T follicular helper cell (primary cell): ENCODE results near the gene PTPN11.
"Not testable (repeated sequence)": the region's sequence is repeated elsewhere in the genome, so short reads cannot be mapped to it uniquely, and the experiment has no call there.

Experiments used
- DNase-seq: peaks from one replicate; pipeline ENCODE4 v3.0.0-alpha.2; 2020; ENCODE audit warnings: low read depth
- total RNA-seq, 2 experiments: gene quantifications; one replicate each; lab custom pipeline; 2026; lab: John Stamatoyannopoulos, UW

Gene PTPN11
- total RNA-seq, result 154 to 390 reads per million in 2 experiments

DNA sequence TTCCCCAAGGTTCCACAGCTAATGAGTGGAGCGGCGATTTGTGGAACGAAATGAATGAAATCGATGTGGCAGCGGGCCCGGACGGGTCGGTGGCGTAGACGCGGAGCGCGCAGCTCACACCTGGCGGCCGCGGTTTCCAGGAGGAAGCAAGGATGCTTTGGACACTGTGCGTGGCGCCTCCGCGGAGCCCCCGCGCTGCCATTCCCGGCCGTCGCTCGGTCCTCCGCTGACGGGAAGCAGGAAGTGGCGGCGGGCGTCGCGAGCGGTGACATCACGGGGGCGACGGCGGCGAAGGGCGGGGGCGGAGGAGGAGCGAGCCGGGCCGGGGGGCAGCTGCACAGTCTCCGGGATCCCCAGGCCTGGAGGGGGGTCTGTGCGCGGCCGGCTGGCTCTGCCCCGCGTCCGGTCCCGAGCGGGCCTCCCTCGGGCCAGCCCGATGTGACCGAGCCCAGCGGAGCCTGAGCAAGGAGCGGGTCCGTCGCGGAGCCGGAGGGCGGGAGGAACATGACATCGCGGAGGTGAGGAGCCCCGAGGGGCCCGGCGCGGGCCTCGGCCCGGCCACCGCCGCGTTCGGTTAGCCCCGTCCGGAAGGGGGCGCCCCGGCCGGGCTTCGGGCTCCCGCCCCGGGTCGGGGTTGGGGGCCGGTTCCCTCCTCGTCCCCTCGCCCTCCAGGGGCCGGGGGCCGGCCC lies at the start of gene PTPN11:
TSS of gene PTPN11 (plus strand) at position 340 of the 689 bp plus-strand sequence. CDS start at position 505, 165 bp downstream.
- peak; percentile 86 for DNase-seq

DNA sequence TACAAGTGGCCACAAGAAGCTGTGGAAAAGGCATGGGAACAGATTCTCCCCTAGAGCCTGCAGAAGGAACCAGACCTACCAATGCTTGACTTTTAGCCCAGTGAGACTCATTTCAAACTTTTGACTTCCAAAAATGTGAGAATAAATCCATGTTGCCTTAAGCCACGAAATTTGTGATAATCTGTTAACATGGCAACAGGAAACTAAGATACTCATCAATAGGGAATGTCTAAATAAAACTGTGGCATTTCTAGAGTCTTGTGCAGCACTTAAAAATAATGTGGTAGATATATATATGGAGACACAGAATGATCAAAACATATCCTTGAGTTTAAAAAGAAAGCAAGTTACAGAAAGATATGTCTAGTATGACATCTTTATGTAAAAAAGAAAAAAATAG lies 48.5 kb upstream of the PTPN11 start:
- no peak for DNase-seq

- DNase-seq, result no peak
These were observed 47.8 kb upstream of the PTPN11 start for GRCh38 chr12:112370868-112371510.

DNA sequence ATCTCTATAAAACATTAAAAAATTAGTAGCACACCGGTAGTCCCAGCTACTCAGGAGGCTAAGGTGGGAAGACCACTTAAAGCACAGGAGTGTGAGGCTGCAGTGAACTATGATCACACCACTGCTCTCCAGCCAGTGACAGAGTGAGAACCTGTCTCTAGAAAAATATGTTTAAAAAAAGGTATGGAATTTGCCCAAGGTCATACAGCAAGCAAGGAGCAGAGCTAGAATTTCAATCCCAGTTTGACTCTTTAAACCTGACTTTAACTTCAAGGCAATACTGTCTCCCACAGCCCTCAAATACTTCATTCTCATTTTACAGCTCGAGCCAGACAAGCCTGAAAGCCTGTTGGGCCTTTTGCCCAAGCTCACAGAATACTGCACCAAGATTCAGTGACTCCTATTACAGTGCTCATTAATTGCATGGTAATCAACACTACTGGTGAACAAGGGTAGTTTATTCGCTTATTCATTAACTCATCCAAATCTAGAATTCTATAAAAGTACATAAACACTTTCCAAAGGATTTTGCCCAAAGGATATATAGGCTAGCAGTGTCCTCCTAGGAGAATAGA lies 44.5 kb upstream of the PTPN11 start:
- DNase-seq, result no peak

GRCh38 chr12:112375105-112375504 lies 43.6 kb upstream of the PTPN11 start:
- DNase-seq, result no peak

DNA sequence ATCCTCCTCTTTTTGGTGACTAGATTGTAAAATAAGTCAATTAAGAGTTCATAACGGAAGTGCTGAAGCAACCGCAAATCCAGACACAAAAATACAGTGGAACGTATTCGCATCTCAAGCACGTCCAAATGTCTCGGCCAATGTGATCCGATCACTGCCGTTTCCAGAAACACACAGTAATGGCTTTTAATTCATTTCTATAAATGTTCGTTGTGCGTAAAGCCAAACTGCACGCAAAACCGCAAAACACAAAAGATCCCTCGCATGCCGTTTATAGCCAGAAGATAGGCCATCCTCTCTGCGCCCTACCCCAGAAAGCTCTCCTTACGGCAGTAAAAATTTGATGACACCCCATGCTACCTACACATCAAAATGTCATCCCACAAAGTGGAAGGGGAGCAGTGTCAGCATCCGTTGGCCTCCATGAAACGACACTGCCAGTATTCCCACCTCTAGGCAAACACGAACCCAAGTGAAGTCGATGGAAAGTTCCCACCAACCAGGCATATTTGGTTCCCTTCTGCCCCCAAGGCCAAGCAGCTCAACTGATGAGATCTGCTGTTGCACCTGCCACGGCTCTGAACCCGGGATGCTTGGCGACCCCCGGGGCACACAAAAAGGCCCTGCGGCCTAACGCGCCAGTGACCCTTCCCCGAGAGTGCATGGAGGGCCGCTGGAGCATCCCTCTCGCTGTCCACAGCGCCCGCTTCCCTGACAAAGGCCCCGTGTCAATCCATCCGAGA lies 37.9 kb upstream of the PTPN11 start:
- no peak for DNase-seq

DNA sequence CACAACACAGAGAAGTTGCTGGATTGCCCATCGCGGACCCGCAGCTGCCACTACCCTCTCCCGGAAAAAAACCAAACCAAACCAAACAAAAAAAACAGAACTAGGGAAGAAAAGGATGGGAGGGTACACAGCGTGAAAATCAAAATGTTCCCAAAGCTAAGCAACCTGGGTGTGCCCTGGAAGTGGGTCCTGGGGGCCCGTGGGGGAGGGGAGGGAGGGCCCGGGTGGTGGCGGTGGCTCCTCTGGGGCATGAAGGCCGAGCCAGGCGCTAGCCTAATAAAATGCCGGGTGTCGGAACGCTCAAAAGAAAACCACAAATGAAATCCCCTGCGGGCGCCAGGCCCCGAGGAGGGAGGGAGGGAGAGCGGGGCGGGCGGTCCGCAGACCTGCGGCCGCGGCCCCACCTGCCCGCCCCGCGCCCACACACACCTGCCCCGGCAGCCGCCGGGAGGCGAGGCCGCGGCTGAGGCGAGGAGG lies 37.3 kb upstream of the PTPN11 start:
- no peak for DNase-seq

DNA sequence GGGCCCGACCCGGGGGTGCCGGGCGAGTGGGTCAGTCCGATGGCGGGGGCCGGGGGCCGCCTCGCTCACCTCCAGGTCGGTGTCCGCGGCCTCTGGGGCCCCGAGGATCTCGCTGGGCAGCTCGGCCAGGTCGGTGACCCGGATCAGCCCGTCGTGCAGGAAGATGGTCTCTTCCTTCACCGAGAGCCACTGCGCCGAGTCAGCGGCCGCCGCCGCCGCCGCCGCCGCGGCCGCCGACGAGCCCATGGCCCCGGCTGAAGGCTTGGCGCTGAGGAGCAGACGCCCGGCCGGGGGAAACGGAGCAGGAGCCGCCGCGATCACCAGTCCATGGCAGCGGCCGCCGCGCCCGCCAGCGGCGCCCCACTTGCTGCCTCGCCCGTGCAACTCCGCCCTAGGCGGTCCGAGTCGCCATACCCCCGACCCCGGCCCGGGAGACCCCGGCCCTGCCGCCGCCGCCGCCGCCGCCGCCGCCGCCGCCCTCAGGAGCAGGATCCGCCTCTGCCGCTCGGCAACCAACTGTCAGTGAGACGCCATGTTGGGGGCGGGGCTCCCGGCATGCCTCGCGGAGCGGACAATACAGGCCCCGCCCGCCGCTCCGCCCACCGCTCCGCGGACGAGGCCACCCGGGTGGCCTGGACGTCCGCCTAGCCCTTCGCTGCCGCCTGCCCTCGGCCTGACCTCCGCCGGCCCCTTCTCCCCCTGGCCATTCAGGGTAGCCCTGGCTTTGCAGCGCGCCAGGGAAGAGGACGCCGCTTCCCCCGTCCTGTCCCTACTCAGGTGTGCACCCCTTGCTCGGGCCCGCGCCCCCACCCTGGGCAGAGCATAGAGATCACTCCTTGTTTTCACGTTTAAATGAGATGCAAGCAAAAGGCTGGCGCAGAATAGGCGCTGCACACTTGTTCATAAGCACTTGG lies 36.6 kb upstream of the PTPN11 start, which contains the start of gene HECTD4:
TSS of gene HECTD4 (minus strand) at position 549 of the 914 bp plus-strand sequence. CDS start at position 246, 303 bp downstream.
- peak; percentile 90 for DNase-seq

GRCh38 chr12:112382866-112383265 lies 35.9 kb upstream of the PTPN11 start:
- no peak for DNase-seq

GRCh38 chr12:112386726-112387125 lies 32.0 kb upstream of the PTPN11 start:
- no peak for DNase-seq

GRCh38 chr12:112389228-112389627 lies 29.5 kb upstream of the PTPN11 start:
- DNase-seq, result no peak

DNA sequence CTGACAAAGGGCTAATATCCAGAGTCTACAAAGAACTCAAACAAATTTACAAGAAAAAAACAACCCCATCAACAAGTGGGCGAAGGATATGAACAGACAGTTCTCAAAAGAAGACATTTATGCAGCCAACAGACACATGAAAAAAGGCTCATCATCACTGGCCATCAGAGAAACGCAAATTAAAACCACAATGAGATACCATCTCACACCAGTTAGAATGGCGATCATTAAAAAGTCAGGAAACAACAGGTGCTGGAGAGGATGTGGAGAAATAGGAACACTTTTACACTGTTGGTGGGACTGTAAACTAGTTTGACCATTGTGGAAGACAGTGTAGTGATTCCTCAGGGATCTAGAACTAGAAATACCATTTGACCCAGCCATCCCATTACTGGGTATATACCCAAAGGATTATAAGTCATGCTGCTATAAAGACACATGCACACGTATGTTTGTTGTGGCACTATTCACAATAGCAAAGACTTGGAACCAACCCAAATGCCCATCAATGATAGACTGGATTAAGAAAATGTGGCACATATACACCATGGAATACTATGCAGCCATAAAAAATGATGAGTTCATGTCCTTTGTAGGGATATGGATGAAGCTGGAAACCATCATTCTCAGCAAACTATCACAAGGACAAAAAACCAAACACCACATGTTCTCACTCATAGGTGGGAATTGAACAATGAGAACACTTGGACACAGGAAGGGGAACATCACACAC lies 28.7 kb upstream of the PTPN11 start:
- DNase-seq, result not testable (repeated sequence)

GRCh38 chr12:112393328-112393727 lies 25.4 kb upstream of the PTPN11 start:
- DNase-seq, result no peak

GRCh38 chr12:112401054-112401453 lies 17.7 kb upstream of the PTPN11 start:
- no peak for DNase-seq

- no peak for DNase-seq
These were observed 16.7 kb upstream of the PTPN11 start for GRCh38 chr12:112401903-112402498.

- DNase-seq, result no peak
These were observed 11.9 kb upstream of the PTPN11 start for GRCh38 chr12:112406519-112407488.

- not testable (repeated sequence) for DNase-seq
These were observed 11.1 kb upstream of the PTPN11 start for GRCh38 chr12:112407683-112408082.

DNA sequence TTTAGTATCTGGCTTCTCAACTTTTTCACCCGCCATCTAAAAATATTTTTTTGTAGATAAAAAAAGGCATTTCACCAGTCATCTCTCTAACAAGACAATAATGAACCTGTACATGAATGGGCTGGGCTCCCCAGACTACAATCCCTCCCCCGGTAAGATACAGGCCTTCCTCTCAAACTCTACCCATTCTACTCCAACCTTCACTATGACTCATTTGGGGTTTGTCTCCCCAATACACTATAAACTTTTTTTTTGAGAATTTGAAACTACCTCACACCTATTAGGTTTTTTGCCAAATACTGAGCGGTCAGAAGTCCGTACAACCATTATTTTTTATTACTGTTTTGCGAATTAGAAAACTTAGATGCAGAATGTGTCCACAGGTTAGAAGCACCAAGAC lies 10.1 kb upstream of the PTPN11 start:
- DNase-seq, result peak; percentile 16
